HL-60 (cell line): Measurements from ENCODE around the gene BRF1.

Experiments
- DNase-seq, 2 experiments: peaks; one replicate each; pipeline ENCODE4 v3.0.0-alpha.2; 2010 to 2020; ENCODE audit warnings: low read depth in 1 of 2, low spot score in 1 of 2
- H3K27ac ChIP-seq: fragments of 250-450 bp; sonication (Bioruptor Pico); replicated peaks from 2 replicates; pipeline ENCODE4 v1.5.1; 2020; ENCODE audit warnings: mild to moderate bottlenecking, moderate library complexity
- H3K27me3 ChIP-seq: fragments of 250-450 bp; sonication (Bioruptor Pico); 2 replicates; pipeline ENCODE4 v1.5.1; 2021; ENCODE audit warnings: mild to moderate bottlenecking, moderate library complexity; ENCODE audit not compliant: insufficient read depth, poor library complexity, severe bottlenecking
- H3K4me3 ChIP-seq: replicated peaks from 2 replicates; pipeline ENCODE4 v1.5.1; 2011; ENCODE audit warnings: mild to moderate bottlenecking, control low read depth, low read length; ENCODE audit not compliant: insufficient read depth
- CTCF ChIP-seq: IDR thresholded peaks from one replicate; pipeline ENCODE4 v1.5.1; 2011; ENCODE audit warnings: low read length, control low read depth, inconsistent platforms; ENCODE audit not compliant: insufficient read depth
- GABPA ChIP-seq: IDR thresholded peaks from 2 replicates; pipeline ENCODE4 v1.6.1; 2012; ENCODE audit warnings: low read depth
- POLR2AphosphoS5 ChIP-seq: IDR thresholded peaks from 2 replicates; pipeline ENCODE4 v1.6.1; 2012; ENCODE audit warnings: low read depth
- REST ChIP-seq: IDR thresholded peaks from 2 replicates; pipeline ENCODE4 v1.6.1; 2012; ENCODE audit warnings: low read depth; ENCODE audit not compliant: insufficient replicate concordance
- SPI1 ChIP-seq: IDR thresholded peaks from 2 replicates; pipeline ENCODE4 v1.6.1; 2012; ENCODE audit warnings: low read depth, mild to moderate bottlenecking, borderline replicate concordance

The BRF1 gene

GRCh38 chr14:105332350-105332874 is 31.6 kb upstream of the BRF1 start:
- H3K27ac ChIP-seq, result no peak overlapping the region
- no peak for DNase-seq
- no peak for TF ChIP-seq REST
- no peak for TF ChIP-seq POLR2AphosphoS5
- TF ChIP-seq CTCF, result no peak
- no peak for TF ChIP-seq SPI1
- no peak for TF ChIP-seq GABPA
- no peaks in the 10 kb centered on the region for H3K27me3 ChIP-seq
- no peak overlapping the region for H3K4me3 ChIP-seq

- no peak overlapping the region for H3K4me3 ChIP-seq
- no peaks in the 10 kb centered on the region for H3K27me3 ChIP-seq
- DNase-seq, result no peak
- no peak for TF ChIP-seq POLR2AphosphoS5
- TF ChIP-seq SPI1, result no peak
- TF ChIP-seq CTCF, result no peak
- no peak for TF ChIP-seq REST
- no peak for TF ChIP-seq GABPA
- no peak overlapping the region for H3K27ac ChIP-seq
Observed at GRCh38 chr14:105331575-105332349, 31.0 kb upstream of the BRF1 start.

GRCh38 chr14:105330491-105330895 is 29.7 kb upstream of the BRF1 start:
- TF ChIP-seq GABPA, result no peak
- TF ChIP-seq CTCF, result no peak
- no peak for TF ChIP-seq POLR2AphosphoS5
- TF ChIP-seq REST, result no peak
- no peak for TF ChIP-seq SPI1
- no peaks in the 10 kb centered on the region for H3K27me3 ChIP-seq
- DNase-seq, result no peak
- no peak overlapping the region for H3K4me3 ChIP-seq
- no peak overlapping the region for H3K27ac ChIP-seq
